HG02943 (cell line): ENCODE data around the gene NPW.
"Not testable (repeated sequence)": the region's sequence is repeated elsewhere in the genome, so short reads cannot be mapped to it uniquely, and the experiment has no call there.

ENCODE experiments used
- ATAC-seq: cut with Tn5 transposase; IDR thresholded peaks from one replicate; pipeline ENCODE4 v1.9.1; 2021; ENCODE audit warnings: mild to moderate bottlenecking, low read depth, moderate library complexity; ENCODE audit not compliant: unreplicated experiment

NPW gene

GRCh38 chr16:2033909-2034695 is 14.5 kb downstream of the NPW start:
- not testable (repeated sequence) for ATAC-seq

- ATAC-seq: no peak
Measured at GRCh38 chr16:2034696-2035430, 15.3 kb downstream of the NPW start.

- ATAC-seq: no peak
Measured at GRCh38 chr16:2035431-2036199, 16.0 kb downstream of the NPW start.

- no peak for ATAC-seq
Measured at GRCh38 chr16:2036200-2036966, 16.8 kb downstream of the NPW start.

- no peak for ATAC-seq
Measured at GRCh38 chr16:2037115-2037514, 17.5 kb downstream of the NPW start.

GRCh38 chr16:2037647-2038381 is 18.2 kb downstream of the NPW start:
- ATAC-seq: no peak

- no peak for ATAC-seq
Measured at GRCh38 chr16:2038382-2039231, 19.0 kb downstream of the NPW start.

- ATAC-seq: no peak
Measured at GRCh38 chr16:2039274-2040031, 19.9 kb downstream of the NPW start.

GRCh38 chr16:2040041-2040786 is 20.6 kb downstream of the NPW start:
- no peak for ATAC-seq

GRCh38 chr16:2040787-2041522 is 21.4 kb downstream of the NPW start:
- no peak for ATAC-seq

GRCh38 chr16:2042171-2042985 is 22.8 kb downstream of the NPW start:
- ATAC-seq: no peak

GRCh38 chr16:2042986-2043666 is 23.5 kb downstream of the NPW start:
- ATAC-seq: no peak

- ATAC-seq: no peak
Measured at GRCh38 chr16:2043667-2044451, 24.3 kb downstream of the NPW start.

GRCh38 chr16:2044541-2044940 is 25.0 kb downstream of the NPW start:
- ATAC-seq: no peak
